Neural progenitor cell (in vitro differentiated cells): Measurements from ENCODE around the gene GALNT2. TPM values are rescaled to one million over a fixed set of nuclear protein-coding genes. Genes with fewer than 3 reads are reported as not detected.

ENCODE experiments used
- DNase-seq: peaks from one replicate; pipeline ENCODE4 v3.0.0-alpha.2; 2016; ENCODE audit warnings: low spot score
- H2AFZ ChIP-seq: fragments of 200-600 bp; sonication (generic); replicated peaks from 2 replicates; pipeline ENCODE4 v1.6.1; 2016; ENCODE audit warnings: antibody characterized with exemption
- H3F3A ChIP-seq: fragments of 200-600 bp; sonication (generic); 2 replicates; pipeline ENCODE4 v1.6.1; 2016; ENCODE audit warnings: antibody characterized with exemption, low read depth
- H3K27ac ChIP-seq: fragments of 200-600 bp; sonication (generic); 2 replicates; pipeline ENCODE4 v1.5.1; 2016; ENCODE audit warnings: mild to moderate bottlenecking
- H3K27me3 ChIP-seq: fragments of 200-600 bp; sonication (generic); 2 replicates; pipeline ENCODE4 v1.6.1; 2016; ENCODE audit warnings: mild to moderate bottlenecking, moderate library complexity
- H3K36me3 ChIP-seq: fragments of 200-600 bp; sonication (generic); 2 replicates; pipeline ENCODE4 v1.5.1; 2016
- H3K4me1 ChIP-seq: fragments of 200-600 bp; sonication (generic); 2 replicates; pipeline ENCODE4 v1.6.1; 2016; ENCODE audit warnings: mixed run types
- H3K4me2 ChIP-seq: fragments of 200-600 bp; sonication (generic); 2 replicates; pipeline ENCODE4 v1.6.1; 2016
- H3K4me3 ChIP-seq: fragments of 200-600 bp; sonication (generic); 2 replicates; pipeline ENCODE4 v1.5.1; 2016
- H3K79me2 ChIP-seq: fragments of 200-600 bp; sonication (generic); 2 replicates; pipeline ENCODE4 v1.6.1; 2016; ENCODE audit warnings: low read depth
- H3K9ac ChIP-seq: fragments of 200-600 bp; sonication (generic); 2 replicates; pipeline ENCODE4 v1.6.1; 2016
- H3K9me3 ChIP-seq: fragments of 200-600 bp; sonication (generic); 2 replicates; pipeline ENCODE4 v1.5.1; 2016; ENCODE audit warnings: low read depth
- H4K20me1 ChIP-seq: fragments of 200-600 bp; sonication (generic); 2 replicates; pipeline ENCODE4 v1.6.1; 2016; ENCODE audit warnings: low read depth
- H3K27ac Mint-ChIP-seq: 3 replicates; pipeline ENCODE4 v1.8.0; 2021; ENCODE audit warnings: mixed read lengths
- H3K27me3 Mint-ChIP-seq: 2 replicates; pipeline ENCODE4 v1.8.0; 2022; ENCODE audit warnings: low read depth, mild to moderate bottlenecking, inconsistent platforms, moderate library complexity, mixed read lengths; ENCODE audit not compliant: insufficient read depth
- H3K36me3 Mint-ChIP-seq: 3 replicates; pipeline ENCODE4 v1.8.0; 2021; ENCODE audit warnings: mixed read lengths
- H3K4me1 Mint-ChIP-seq: 3 replicates; pipeline ENCODE4 v1.8.0; 2021; ENCODE audit warnings: mixed read lengths
- H3K4me3 Mint-ChIP-seq: 3 replicates; pipeline ENCODE4 v1.8.0; 2021; ENCODE audit warnings: mild to moderate bottlenecking, moderate library complexity, mixed read lengths
- H3K9me3 Mint-ChIP-seq: 3 replicates; pipeline ENCODE4 v1.8.0; 2020; ENCODE audit warnings: mixed read lengths
- EZH2 ChIP-seq: fragments of 200-600 bp; sonication (generic); IDR thresholded peaks from 2 replicates; pipeline ENCODE4 v1.6.1; 2017; ENCODE audit warnings: antibody characterized with exemption, mild to moderate bottlenecking, moderate library complexity
- EZH2phosphoT487 ChIP-seq: fragments of 200-600 bp; sonication (generic); IDR thresholded peaks from 2 replicates; pipeline ENCODE4 v1.6.1; 2017; ENCODE audit warnings: antibody characterized with exemption
- total RNA-seq: library from RNA; depleted of rRNA; stranded (reverse); fragments of >200 nt; gene quantifications from 2 replicates; pipeline ENCODE4 v1.2.3, GENCODE V29; 2015; ENCODE audit warnings: low replicate concordance
- TF ChIP-seq, protein P1 (sequence below): fragments of 200-600 bp; sonication (generic); IDR thresholded peaks from 2 replicates; pipeline ENCODE4 v1.5.1; 2017; ENCODE audit warnings: antibody characterized with exemption, mild to moderate bottlenecking

GALNT2 gene
- total RNA-seq, 1 donor from 2014 or later: 37.6 TPM

DNA sequence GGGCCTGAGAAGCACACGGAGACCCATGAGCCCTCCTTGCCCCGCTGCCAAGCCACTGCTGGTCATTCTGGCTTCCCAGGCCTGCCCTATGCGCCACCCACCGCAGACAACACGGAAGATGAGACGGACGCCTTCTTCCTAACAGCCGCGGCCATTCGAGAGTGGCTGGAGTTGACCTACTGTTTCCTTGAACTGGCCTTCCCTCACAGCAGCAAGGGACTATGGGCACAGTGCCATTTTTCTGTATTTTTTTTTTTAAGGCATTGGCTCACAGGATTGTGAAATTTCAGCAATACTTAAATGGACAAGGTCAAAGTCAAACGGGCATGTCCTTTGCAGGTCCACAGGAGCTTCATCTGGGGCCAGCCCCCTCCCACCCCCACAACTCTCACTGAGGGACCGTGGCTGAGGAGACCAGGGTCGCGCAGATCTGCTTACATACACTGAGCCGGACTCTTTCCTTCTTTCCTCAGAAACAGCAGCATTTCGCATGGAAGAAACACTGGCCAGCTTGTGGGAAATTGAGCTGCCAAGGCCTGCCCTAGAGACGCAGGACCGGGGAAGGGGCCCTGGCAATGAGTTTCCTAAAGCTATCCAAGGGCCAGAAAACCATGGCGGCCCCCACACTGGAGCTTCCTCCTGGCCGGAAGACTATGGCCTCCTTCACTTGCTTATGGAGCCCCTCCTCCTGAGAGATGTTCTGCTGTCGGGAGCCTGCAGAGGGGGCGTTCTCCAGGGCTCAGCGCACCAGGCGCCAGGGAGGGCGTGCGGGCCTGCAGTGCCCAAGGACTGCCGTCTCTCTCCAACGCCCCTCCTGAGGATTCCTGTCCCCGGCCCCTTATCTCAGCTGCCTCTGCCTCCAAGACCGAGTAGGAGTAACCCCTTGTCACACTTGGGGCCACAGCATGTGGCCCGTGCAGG lies 260.2 kb downstream of the GALNT2 start:
- H3K4me3 ChIP-seq: no peak overlapping the region
- peaks cover 11% of the 10 kb centered on the region for H3K36me3 Mint-ChIP-seq
- no peaks in the 10 kb centered on the region for H3K27me3 ChIP-seq
- no peaks in the 10 kb centered on the region for H3K79me2 ChIP-seq
- H3K4me3 Mint-ChIP-seq: no peak overlapping the region
- no peak for DNase-seq
- no peak overlapping the region for H3K9ac ChIP-seq
- no peaks in the 10 kb centered on the region for H3K27me3 Mint-ChIP-seq
- peaks cover 8% of the 10 kb centered on the region for H3F3A ChIP-seq
- no peaks in the 10 kb centered on the region for H3K9me3 Mint-ChIP-seq
- H3K36me3 ChIP-seq: no peaks in the 10 kb centered on the region
- no peak overlapping the region for H3K27ac ChIP-seq
- H3K27ac Mint-ChIP-seq: no peak overlapping the region
- no peaks in the 10 kb centered on the region for H4K20me1 ChIP-seq
- H3K9me3 ChIP-seq: no peaks in the 10 kb centered on the region
- peaks cover 3% of the 10 kb centered on the region for H3K4me1 Mint-ChIP-seq
- no peak overlapping the region for H3K4me2 ChIP-seq
- H2AFZ ChIP-seq: no peak overlapping the region
- TF ChIP-seq, protein P1, sequence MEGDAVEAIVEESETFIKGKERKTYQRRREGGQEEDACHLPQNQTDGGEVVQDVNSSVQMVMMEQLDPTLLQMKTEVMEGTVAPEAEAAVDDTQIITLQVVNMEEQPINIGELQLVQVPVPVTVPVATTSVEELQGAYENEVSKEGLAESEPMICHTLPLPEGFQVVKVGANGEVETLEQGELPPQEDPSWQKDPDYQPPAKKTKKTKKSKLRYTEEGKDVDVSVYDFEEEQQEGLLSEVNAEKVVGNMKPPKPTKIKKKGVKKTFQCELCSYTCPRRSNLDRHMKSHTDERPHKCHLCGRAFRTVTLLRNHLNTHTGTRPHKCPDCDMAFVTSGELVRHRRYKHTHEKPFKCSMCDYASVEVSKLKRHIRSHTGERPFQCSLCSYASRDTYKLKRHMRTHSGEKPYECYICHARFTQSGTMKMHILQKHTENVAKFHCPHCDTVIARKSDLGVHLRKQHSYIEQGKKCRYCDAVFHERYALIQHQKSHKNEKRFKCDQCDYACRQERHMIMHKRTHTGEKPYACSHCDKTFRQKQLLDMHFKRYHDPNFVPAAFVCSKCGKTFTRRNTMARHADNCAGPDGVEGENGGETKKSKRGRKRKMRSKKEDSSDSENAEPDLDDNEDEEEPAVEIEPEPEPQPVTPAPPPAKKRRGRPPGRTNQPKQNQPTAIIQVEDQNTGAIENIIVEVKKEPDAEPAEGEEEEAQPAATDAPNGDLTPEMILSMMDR: no peak
- no peak for TF ChIP-seq EZH2phosphoT487
- no peak for TF ChIP-seq EZH2
- H3K4me1 ChIP-seq: peaks cover 4% of the 10 kb centered on the region

DNA sequence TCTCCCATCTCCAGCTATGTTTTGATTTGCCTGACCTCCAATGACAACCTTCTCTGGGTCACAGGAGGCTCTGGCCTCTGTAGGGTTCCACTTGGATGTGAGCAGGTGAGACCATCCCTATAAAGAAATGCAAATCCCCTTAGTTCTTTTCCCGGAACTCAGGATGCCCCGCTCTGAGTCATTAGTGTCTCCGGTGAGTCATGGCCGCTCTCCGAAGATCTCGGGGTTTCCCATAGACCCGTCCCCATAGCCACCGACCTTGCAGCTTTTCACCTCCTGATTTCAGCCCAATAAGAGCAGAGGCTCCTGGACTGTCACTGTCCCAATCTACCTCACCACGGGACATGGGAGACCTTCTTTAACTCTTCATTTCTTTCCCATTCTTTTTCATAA lies 260.9 kb downstream of the GALNT2 start:
- no peak for TF ChIP-seq EZH2
- no peak for TF ChIP-seq EZH2phosphoT487
- TF ChIP-seq, protein P1: no peak
- no peak overlapping the region for H3K4me3 Mint-ChIP-seq
- peaks cover 14% of the 10 kb centered on the region for H3F3A ChIP-seq
- H3K9me3 ChIP-seq: no peaks in the 10 kb centered on the region
- peaks cover 10% of the 10 kb centered on the region for H3K36me3 Mint-ChIP-seq
- H3K27me3 ChIP-seq: no peaks in the 10 kb centered on the region
- no peak overlapping the region for H3K27ac ChIP-seq
- no peak overlapping the region for H2AFZ ChIP-seq
- peaks cover 10% of the 10 kb centered on the region for H3K4me1 Mint-ChIP-seq
- H3K36me3 ChIP-seq: no peaks in the 10 kb centered on the region
- H3K9ac ChIP-seq: no peak overlapping the region
- peaks cover 10% of the 10 kb centered on the region for H3K4me1 ChIP-seq
- no peak overlapping the region for H3K4me2 ChIP-seq
- H3K27me3 Mint-ChIP-seq: no peaks in the 10 kb centered on the region
- no peaks in the 10 kb centered on the region for H3K9me3 Mint-ChIP-seq
- no peaks in the 10 kb centered on the region for H3K79me2 ChIP-seq
- H4K20me1 ChIP-seq: no peaks in the 10 kb centered on the region
- peak overlapping the region; percentile 32 for H3K27ac Mint-ChIP-seq
- no peak overlapping the region for H3K4me3 ChIP-seq
- DNase-seq: no peak

DNA sequence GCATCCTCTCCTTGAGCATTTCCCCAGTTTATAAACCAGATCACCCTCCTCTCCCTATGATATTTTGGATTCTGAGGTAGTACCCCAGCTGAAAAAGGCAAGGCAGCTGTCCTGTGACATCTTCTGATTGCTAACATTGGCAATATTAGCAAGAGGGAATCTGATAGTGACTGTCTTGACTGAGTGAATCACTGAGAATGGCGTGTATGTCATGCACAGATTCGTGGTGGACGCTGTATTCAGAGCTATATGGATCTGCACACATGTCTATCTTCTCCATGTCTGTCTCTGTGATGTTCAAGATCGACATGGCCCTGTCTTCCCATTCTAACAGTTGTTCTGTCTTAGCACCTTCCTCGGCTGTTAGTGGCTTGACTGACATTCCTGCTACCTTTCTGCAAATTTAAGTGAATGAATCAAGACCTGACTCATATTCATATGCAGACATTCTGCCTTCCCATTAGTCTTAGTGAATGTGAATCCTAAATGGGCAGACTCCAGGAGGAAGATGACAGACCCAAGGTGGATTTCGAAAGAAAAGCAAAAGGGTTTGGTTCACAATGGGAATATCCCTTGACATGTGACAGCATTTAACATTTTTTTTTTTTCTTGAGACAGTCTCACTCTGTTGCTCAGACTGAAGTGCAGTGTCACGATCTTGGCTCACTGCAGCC lies 261.4 kb downstream of the GALNT2 start:
- no peaks in the 10 kb centered on the region for H3K27me3 ChIP-seq
- no peak overlapping the region for H3K4me3 ChIP-seq
- no peaks in the 10 kb centered on the region for H3K9me3 Mint-ChIP-seq
- H3K4me1 Mint-ChIP-seq: peaks cover 14% of the 10 kb centered on the region
- no peaks in the 10 kb centered on the region for H3K36me3 ChIP-seq
- no peak overlapping the region for H2AFZ ChIP-seq
- no peak for DNase-seq
- no peaks in the 10 kb centered on the region for H3K27me3 Mint-ChIP-seq
- H3K27ac ChIP-seq: no peak overlapping the region
- TF ChIP-seq, protein P1: no peak
- TF ChIP-seq EZH2 (no peak), EZH2phosphoT487 (no peak)
- peaks cover 14% of the 10 kb centered on the region for H3K36me3 Mint-ChIP-seq
- H3K79me2 ChIP-seq: no peaks in the 10 kb centered on the region
- H3K4me2 ChIP-seq: no peak overlapping the region
- no peak overlapping the region for H3K9ac ChIP-seq
- H3K4me1 ChIP-seq: peaks cover 14% of the 10 kb centered on the region
- H3F3A ChIP-seq: peaks cover 20% of the 10 kb centered on the region
- no peaks in the 10 kb centered on the region for H4K20me1 ChIP-seq
- H3K9me3 ChIP-seq: no peaks in the 10 kb centered on the region
- no peak overlapping the region for H3K4me3 Mint-ChIP-seq
- H3K27ac Mint-ChIP-seq: peak overlapping the region; percentile 32
